ENCODE data around the gene NSG1.
"Not testable (repeated sequence)": the region's sequence is repeated elsewhere in the genome, so short reads cannot be mapped to it uniquely, and the experiment has no call there.

NSG1 gene

DNA sequence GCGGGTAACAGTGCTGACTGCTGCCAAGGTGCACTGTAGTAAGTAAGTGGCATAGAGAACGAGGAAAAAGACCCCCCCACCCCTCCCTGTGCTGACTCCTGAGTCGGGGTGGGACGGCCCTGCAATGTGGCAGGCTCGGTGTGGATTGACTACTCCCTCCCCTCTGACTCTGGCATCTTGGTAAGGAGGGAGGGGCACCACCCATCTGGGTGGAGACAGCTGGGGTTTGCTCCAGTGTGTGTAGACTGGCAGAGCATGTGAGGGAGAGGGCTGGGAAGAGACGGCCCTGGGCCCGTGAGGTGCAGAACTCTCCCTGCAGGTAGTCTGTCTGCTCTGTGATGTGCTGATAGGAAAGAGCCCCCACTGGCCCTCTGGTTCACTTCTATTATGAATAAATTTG is 31.0 kb downstream of the NSG1 start:
- DNase-seq, result no peak

DNA sequence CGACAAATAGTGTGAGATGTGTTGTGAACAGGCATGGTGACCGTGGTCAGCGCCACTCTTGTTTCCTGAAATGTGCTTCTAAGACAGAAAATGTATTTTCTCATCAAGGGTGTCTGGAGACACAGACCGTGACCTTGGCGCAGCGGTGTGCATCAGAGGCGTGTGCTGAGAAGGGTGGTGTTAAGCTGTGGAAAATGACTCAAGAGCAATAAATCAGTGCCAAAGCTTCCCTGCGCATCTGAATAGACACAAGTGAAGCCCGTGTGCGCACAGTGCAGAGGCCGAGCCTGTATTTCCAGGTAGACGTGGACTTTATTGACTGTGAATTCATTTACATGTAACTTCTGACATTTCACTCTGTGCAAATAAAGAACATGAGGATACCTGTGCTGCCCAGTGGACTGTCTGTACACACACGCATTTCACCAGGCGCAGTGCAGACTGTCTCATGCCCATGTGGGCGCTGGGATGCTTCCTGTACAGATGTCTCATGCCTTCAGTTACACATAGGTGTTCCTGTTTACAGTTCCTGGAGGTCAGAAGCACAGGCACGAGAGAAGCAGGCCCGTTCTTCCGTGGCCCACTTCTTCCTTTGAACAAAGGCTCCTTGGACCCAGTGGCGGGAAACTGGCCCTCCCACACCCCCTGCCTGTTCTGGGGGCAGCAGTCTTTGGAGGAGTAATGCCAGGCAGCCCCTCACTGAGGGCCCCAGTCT is 31.9 kb downstream of the NSG1 start:
- DNase-seq, result no peak

DNA sequence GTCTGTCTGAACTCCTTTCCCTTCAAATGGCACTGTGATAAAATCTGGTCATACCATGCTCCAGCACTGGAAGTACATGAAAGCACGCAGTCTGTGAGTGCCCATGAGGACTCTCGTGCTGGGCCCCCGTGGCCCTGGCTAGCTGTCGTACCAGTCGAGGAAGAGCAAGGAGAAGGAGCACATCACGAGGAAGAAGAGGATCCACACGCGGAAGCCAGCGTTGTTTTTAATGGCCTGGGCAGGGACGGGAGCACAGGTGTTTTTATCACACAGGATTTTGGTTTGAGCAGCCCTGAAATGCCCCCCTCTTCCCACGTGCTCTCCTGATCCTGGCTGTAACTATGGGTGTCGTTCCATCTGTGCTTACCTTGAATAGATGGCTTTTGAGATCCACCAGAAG is 33.0 kb downstream of the NSG1 start:
- DNase-seq, result no peak

DNA sequence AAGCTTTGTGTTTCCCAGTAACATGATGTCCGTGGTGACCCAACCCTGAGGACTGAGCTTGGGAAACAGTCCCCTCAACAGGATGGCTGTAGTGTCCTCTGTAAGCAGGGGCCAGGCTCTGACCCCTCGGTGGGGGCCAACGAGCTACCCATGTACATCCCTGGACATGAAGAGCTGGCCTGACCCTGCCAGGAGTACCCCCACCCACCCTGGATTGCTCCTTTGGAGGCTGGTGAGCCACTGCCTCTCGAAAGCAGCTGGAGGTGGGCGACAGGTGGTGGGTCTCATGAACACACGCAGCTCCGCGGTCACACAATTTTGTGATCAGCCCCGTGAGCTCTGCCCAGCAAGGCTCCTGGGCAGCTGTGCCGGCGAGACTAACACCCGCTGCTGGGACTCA is 33.5 kb downstream of the NSG1 start:
- DNase-seq, result no peak

DNA sequence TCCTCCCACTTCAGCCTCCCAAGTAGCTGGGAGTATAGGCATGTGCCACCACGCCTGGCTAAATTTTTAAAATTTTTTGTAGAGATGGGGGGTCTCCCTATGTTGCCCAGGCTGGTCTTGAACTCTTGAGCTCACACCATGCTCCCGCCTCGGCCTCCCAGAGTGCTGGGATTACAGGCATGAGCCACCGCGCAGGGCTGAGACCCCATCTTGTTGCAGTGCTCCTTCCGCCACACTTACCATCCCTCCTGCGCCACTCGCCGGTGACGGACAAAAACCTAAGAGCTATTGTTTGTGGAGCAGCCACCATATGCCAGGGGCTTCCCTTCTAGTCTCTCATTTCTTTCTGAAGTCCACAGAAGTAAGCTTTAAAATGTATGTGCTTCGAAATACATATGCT is 34.5 kb downstream of the NSG1 start:
- no peak for DNase-seq

DNA sequence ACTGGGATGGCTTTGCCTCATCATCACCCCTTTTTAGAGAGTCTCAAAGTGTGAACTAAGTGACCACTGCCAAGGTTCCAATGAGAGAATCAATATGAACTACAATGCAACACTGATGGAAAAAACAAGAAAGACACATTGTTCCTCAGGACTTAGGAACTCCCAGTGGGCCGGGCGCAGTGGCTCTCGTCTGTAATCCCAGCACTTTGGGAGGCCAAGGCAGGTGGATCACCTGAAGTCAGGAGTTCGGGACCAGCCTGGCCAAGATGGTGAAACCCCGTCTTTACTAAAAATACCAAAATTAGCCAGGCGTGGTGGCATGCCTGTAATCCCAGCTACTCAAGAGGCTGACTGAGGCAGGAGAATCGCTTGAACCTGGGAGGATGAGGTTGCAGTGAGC is 35.2 kb downstream of the NSG1 start:
- DNase-seq, result not testable (repeated sequence)

DNA sequence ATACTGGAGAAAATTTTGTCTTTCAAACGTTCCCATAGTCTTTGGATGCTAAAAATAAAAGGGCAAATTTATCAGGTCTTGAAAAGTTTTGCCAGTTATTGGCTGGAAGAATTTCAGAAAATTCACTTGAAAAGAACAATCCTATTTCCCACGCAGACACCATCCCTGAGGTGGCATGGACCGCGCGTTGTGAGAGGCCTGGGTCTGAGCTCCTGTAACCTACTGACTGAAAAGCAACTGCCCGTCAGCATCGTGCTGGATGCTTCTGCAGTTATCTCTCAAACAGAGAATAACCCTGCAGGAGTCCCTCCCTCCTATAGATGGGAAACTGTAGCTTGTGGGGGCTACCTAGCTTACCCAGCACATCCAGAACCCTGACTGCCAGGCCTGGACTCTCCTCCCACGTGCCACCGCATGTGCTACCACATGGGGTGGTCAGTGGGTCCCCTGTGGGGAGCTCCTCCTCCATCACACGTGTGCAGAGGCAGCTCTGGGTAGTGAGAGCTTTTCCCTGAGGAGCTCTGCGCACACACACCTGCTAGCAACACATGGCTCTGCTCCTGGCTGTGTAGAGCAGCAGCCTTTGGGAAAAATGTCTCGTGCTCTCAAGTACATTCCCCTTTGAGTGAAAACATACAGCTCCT is 36.1 kb downstream of the NSG1 start:
- DNase-seq, result no peak

DNA sequence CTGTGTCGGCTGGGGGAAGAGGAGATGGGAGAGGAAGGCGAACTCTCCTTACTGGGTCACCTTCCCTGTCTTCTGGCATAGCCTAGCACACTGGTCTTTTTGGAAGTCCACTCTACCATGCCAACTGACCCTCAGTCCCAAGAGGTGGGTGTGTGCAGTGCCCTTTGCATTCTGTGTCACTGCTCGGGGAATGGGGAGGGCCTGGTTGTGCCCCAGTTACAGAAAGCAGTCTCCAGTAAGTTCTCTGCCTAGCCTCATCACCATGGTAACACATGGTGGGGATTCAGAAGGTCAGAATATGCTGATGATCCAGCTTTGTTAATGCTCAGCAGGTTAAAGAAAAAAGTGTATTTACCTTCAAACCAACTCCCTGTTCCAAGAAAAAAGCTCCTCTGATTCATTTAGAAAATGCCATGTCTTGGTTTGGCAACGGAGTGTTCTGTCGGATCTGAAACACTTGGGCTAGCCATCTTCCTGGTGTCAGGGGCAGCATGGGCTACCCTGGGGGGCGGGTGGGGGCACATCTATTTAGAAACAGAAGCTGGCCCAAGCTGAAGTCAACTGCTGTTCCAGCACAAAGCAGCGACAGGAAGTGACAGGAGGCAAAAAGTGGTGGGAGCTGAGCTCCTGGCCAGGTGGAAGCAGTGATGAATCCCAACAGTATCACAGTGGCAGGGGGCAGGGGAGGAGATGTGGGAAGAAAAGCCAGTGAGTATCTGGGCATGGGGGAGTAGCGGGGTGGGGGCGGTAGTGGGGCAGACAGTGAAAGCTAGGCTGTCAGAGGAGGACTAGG is 37.0 kb downstream of the NSG1 start:
- DNase-seq, result no peak

DNA sequence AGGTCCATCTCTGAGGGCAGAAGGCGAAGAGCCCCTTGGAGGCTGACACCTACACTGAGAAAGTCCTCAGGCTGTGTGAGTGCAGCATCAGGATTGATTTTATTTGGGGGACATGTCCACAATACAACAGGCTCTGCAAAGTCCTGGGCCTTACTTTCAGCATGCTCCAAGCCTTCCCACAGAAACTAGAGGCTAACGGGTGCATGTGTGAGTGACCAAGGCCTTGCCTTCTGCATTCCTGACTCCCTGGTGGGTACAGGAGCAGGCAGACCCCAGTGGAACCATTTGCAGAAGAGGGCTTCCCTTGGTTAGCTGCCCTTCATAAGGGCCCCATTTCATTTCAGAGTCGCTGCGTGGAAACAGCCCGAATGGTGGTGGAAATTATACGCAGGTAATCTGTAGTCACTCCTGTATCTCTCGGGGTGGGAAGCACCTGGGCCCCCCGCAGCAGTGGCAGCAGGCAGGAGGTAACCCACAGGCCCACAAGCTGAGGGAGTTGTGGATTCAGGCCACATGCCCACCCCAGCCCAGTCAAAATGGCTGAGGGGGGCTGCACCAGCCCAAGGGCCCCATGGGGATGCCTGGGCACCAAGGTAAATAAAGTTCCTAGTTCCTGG is 37.7 kb downstream of the NSG1 start:
- DNase-seq, result no peak

DNA sequence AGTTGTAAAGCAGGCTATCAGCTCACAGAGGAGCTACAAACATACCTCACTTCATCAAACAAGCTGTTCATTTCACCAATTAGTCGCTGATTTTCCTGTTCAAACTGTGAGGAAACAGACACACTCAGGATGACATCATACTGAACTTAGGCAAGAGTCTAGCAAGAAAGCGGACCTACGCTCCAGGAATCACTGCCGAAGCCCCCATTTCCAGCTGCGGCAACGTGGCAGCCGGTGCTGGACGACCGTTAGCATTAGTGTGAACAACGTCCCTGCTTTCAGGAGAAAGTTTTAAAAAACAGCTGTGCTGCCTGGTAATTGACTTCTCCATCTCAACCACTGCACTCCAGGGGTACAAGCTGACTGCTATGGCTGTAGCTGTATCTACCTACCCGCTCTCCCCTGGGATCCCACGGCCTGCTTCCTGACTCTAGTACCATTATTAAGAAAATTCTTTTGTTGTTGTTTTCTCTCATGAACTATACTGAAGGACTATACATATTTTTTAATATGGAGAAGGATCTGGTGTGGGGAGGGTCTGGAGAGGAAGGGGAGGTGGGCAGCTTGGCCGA is 38.3 kb downstream of the NSG1 start:
- no peak for DNase-seq

DNA sequence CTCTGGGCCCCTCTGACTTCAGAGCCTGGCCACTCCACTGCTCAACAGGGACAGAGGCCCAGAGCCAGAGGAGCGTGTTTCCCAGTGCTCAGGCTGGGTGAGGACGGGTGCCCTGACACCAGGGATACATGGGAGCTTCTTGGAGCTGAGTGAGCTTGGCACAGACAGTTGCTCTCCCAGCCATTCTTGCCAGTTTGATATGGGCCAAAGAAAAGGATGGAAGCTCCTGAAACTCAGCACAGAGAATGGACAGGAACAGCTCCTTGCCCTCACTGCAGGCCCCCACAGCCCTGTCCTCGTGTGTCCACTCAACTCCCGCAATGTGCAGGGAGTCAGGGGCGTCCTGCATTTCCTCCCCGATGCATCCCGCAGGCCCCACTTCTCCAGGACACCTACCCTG is 38.8 kb downstream of the NSG1 start:
- DNase-seq, result no peak

DNA sequence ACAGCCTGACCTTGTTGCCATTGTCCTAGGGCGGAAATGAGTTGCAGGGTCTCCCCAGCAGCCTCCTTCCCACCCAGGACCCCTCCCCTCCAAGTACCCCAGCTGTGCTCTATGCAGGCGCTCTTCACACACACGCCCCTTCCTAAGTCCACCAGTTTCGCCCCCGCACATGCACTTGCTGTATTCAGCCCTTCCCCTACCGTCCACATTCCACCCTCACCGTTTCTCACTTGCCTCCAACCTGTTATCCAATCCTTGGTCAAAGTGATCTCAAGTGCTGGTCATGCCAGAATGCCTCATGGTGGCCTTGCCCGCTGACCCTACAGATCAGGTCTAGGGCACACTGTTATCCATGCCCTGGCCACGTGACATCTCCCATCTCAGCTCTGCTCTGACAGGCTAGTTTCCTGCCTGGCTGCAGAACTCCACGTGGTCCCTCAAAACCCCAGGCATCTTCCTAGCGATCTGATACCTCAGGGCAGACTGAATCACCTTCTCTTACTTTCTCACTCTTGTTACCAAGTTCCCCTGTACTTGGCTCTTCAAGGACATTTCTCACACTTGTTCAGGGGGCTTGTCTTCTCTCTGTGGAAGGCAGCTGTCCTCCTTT is 39.7 kb downstream of the NSG1 start:
- no peak for DNase-seq

DNA sequence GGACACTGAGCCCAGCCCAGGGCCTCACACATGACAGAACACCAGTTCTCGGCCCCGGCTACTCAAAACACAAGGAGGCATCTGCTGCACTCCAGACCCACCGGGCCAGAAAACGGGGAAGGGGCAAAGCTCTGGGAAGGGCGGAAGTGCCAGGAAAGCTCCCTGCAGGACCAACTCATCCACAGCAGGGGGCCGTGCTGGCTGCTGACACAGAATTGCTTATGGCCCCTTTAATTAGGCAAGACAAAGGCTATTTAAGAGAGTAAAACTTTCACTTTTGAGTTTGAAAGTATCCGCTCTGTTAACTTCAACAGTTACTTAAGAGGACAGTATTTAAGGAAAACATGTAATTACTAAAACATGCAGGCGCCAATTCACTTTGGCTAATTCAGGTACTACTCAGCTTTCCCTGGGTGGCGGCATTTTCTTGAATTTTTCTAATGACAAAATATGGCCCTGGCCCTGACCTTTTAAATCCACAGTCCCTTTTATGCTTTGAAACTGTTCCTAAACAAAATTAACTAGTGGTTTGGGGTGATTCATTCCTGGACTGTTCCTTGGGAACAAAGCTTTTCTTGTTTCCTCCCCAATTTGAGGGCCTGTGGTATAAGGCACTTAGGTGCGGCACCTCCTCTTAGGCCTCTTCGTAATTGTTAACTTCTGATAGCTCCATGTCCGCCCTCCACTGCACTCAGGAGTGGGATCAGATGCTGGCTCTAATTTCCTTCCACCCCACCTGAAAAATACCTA is 40.4 kb downstream of the NSG1 start:
- no peak for DNase-seq

DNA sequence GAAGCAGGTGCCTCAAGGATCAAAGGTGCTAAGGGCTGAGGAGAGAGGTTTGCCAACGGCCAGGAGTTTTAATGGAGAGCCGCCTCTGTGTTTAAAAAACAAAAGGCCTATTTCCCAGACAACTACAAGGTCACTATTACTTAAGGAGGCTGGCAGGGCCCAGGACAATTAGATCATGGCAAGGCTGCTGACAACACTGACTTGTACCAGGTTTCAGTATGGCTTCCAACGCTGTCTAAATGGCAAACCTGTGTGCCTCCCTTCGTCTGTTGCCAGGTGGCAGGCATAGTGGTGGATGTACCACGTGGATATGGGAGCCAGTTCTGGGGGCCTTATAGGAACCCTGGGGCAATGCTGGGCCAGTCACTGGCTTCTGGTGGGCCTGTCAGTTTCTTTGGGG is 41.0 kb downstream of the NSG1 start:
- DNase-seq, result no peak

DNA sequence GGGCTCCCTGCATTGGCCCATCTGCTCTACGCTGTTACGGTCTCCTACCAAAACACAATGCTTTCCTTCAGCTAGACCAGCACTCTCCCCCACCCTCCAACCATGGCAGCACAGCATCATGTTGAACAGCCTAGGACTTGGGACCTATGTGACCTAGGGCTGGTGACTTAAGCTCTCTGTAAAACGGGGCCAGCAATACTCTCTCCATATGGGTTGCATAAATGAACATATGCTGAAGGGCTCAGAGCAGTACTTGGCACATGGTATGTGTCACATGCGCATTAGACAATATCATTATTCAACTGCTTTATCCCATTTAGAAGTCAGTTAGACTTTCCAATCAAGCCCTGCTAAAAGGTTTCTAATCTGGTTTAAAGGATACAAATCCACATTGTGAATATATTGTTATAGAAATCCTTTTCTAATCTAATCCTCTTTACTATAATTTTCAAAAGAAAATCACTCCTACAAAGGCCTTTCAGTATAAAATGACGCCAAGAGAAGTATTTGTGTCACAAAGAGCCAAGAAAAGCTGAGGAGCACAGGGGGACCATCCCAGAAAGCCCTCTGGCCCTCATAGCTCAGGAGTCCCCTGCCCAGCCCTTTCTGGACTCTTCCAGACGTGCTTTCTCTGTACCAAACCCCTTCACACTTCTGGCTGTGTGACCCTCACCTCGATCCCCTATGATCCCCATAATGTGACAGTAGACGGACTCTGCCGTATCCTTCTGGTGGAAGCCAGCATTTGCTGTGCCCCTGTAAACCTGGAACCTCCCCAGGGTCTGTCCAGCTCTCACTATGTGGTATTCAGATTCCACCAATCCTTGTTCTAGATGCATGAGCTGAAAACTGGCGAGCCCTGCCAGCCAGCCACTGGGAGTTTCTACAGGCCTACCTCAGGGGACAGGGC is 42.3 kb downstream of the NSG1 start:
- DNase-seq, result no peak

DNA sequence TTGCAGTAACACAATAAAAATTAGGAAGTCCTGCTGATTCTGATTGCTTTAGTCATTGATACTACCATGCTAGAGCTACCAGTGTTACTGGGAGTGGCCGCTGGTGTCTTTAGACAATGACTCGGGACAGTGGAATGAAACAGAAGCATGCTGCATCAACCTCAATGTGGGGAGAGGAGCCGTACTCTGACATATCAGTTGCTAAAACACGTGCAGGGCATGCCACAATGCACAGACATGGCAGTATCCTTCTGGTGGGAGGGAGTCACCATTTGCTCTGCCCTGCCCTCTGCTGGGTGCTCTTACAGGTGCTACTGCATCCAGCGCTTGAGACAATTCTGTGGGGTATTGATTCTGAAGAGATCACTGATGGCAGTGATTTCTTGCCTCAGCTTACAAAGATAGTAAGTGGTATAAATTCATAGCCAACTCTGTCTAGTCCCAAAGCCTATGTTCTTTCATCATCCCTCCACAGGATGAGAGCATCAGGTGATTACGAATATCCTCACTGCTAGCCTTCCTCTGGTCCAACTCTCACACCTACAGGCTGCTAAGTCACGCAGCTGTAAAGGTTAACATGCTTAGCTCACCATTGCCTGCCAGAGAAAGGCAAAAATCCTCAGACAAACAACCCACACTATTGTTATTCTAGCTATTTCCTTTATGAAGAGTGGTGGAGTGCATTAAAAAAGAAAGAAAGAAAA is 43.7 kb downstream of the NSG1 start:
- DNase-seq, result peak; percentile 91

DNA sequence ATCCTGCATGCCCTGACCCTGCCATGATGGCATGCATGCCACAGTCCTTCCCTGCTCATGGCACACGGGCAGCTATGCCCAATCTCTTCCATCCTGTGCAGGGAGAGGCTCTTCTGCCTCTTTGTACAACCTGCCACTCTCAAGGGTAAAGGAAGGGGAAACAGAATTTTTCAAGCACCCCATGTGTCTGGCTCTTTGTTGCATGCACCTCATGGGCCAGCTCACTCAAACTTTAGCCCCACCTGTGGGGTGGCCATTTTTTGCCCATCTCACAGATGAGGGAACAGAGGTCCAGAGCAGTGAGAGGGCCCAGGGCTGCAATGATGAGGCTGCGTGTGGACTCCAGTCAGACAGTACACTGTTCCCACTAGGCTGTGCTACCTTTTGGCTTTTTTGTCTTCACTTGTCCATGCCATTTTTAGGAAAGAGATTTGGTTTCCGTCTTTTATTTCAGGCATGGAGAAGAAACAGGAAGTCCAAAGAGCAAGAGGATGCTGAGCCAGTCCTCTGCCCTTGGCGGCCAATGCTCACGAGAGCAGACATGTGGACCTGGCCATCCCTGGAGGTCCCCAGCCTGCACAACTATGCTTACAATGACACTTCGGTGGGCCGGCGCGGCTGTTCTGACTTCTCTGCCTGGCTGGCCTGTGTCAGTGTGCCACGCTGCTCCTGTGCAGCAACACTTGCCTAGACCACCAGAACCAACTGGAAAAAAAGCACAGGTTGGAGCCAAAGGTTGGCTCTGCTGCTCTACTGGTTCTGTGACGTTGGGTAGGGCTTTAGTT is 45.6 kb downstream of the NSG1 start:
- no peak for DNase-seq

DNA sequence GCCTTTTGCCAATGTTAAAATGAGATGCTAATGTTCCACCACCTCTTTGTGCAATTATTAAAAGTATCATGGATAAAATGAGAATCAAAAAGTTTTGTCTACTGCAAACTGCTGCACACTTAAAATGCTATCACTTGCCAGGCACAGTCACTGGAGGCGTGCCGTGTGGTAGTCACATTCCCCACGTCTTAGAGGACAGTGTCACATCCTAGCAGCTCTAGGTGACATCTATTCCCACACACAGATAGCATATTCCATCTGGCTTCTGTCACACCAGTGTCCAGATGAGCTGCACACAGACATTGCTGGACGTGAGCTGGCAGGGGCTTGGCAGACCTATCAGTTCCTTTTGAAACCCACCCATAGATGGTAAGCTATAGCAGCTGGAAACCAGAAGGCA is 47.0 kb downstream of the NSG1 start:
- DNase-seq, result no peak

DNA sequence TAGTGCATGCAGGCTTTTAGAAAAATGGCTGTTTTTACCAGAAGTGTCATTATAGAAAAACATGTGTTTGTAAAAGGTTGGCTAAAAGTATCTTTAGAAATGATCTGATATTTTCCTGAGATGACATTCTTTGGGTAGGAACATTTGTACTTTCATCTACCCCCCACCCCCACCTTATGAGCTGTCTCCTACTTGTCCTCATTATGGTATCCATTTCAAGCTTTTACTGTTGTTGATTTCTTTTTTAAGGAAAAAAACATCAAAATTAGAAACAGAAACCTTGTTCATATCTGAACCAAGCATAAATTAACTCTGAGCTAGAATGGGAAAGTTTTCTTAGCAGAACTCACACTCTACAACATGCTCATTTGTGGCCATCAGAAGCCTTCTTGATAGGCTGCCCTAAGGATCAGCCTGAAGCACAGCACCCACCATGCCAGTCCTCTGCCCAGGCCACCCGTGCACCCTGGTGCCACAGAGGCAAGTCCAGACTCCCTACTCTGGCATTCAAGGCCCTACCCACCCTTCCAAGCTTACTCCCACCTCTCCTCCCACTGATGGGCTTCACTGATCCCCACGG is 49.4 kb downstream of the NSG1 start:
- no peak for DNase-seq

All from fibroblast of skin of abdomen (primary cell).